NCI-H524 treated with DMSO at 0.1 percent for 48 hours (cell line): ENCODE results near the gene CPVL.

ENCODE experiments used
- DNase-seq: peaks from one replicate; lab custom pipeline; 2025; lab: John Stamatoyannopoulos, UW

Gene CPVL

DNA sequence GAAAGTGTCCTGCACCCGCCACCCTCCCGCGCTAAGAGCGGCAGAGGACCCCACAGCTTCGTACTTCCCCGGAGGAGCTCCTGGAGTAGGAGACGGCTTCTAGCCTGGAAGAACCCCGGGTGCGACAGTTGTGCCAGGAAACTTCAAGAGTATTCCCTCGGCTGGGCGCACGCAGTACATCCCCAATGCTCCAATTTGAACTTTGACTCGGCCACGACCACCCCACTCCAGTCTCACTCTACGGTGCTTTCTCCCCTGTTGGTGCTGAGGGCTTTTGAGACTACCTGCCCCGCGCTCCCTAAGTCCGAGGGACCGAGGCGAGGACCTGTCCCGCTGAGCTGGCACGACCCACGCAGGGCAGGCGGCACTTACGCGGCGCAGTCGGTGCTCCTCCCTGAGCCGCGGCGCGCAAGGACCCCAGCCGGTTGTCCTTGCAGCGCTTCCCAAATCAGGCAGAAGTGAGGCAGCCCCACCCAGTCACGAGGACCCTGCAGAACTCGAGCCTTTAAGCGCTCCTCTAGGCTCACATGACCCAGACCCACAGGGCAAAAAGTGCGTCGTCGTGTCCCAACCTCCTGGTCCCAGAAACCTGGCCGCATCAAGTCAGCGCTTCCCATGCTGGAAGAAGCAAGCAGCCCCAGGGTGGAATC lies at the start of gene CPVL:
TSS of gene CPVL (minus strand) at position 481 of the 650 bp plus-strand sequence. CDS start 25,476 bp downstream, outside the sequence.
- no peak for DNase-seq

DNA sequence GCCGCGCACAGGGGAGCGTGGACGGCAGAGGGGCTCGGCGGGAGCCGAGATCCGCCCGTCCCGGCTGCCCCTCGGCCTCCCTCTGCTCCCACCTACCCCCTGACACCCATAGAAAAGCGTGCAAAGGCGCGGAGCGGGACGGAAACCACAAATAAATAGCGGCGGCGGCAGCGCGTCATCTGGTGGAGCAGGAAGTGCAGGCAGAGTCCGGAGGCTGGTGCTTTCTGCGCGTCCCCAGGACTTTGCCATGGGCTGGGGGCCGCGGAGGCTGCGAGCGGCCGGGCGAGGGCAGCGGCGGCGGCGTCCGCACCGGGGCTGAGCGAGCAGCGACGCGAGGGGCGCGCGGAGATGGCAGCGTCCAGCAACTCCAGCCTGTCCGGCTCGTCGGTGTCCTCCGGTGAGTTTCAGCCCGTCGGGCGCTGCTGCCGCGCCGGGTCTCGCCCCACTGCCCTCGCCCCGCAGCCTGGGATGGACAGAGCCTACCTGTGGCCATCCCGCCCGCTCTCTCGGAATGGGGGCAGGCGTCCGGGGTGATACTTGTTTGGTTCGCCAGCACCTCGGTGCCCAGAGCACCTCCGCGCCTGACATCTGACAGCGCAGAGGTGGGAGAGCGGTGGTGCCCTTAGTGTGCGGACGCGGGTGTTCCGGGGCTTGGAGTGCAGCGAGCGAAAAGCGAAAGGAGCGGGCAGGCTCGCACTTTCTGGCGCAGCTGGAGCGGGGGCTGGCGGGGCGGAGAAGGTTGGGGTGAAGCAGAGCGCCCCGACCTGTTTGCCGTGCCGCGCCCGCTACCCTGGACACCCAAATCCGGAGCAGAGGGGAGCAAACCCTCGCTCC lies 48.5 kb upstream of the CPVL start, which contains the start of gene CHN2:
TSS of gene CHN2 (plus strand) at position 182 of the 834 bp plus-strand sequence.
- DNase-seq: no peak

DNA sequence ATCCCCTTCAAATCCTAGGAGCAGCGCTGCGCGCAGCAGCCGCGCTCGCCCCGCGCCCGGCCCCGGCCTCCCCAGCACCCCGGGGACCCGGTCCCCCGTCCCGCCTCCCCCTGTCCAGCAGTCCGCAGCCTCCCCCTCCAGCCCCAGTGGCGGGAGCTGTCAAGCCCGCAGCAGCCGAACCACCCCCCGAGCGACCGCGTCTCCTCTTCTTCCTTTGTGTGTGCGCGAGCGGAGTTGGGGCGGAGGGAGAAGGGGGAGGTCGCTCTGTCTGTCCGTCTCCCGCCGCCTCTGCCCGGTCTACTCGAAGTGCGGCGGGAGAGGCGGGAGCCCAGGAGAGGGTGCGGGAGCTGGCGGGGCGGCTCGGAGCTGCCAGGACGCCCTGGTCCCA lies 47.9 kb upstream of the CPVL start:
- DNase-seq: no peak

DNA sequence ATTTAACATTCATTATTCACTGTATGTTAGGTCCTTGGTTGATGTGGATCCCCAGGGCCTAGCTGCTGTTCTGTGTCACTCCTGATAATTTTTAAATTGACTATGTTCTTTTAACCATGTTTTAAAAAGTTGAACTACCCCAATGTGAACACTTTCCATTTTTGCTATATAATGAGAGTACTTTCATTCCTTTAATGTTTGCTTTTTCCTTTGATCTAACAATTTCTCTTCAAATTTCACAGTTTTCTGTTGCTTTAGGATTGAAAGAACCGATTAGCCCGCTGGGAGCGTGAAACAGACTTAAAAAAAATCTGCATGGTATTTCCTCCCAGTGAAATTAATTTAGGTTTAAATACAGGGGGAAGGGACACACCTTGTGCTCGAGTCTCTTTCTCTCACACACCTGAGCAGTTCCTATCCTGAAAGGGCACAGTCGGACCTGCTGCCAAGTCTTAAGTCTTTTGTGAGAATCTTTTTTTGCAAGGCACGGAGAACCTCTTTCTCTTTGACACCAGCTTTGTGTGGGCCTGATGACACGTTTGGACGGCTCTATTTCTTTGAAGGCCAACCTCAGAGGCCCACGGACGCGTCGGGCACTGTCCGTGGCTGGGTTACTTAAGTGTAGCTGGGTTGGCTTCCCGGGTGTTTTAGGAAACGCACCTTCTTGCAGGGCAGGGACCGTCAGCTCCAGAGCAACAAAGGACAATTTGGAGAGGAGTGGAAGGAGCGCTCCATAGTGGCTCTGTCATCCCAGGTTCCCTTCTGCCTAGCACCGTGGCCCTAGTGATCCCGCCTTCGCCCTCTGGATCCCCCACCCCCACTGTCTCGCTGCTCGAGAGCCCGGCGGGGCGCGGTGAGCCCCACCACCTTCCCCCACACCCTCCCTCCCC lies 47.2 kb upstream of the CPVL start:
- DNase-seq: no peak

DNA sequence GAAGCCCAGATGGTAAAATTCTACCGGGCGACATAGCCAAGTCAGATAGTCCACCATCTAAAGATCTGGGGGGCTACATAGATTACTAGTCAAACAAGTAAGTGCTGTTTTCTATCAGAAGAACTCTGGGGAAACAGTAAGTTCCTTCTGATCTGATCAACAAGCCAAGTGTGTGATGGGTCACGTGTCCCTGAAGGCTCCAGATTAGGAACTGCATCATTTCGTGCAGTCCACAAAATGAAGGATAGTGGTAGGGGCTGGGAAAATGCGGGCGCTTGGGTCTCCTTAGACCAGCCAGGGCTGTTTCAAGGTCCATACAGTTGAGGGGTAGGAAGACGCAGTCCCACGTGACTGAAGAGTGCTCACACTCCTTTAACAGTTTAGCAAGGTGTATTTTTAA lies 46.5 kb upstream of the CPVL start:
- no peak for DNase-seq

DNA sequence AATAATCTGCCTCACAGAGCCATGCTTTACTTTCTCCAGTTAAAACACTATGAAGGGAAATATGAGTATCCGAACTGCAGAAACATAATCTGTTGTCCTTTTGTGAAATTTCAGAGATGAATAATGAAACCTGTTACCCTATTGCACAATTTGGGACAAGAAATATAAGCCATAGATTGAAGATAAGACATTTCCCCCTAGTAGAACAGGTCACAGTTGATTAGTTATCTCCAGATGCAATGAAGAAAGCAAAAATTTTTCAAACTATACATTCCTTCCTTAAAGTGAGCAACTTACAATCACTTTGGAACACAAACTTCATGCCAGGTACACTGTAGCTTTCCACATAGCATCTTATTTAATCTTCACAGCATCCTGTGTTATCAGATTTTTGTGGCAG lies 46.0 kb upstream of the CPVL start:
- DNase-seq: no peak

DNA sequence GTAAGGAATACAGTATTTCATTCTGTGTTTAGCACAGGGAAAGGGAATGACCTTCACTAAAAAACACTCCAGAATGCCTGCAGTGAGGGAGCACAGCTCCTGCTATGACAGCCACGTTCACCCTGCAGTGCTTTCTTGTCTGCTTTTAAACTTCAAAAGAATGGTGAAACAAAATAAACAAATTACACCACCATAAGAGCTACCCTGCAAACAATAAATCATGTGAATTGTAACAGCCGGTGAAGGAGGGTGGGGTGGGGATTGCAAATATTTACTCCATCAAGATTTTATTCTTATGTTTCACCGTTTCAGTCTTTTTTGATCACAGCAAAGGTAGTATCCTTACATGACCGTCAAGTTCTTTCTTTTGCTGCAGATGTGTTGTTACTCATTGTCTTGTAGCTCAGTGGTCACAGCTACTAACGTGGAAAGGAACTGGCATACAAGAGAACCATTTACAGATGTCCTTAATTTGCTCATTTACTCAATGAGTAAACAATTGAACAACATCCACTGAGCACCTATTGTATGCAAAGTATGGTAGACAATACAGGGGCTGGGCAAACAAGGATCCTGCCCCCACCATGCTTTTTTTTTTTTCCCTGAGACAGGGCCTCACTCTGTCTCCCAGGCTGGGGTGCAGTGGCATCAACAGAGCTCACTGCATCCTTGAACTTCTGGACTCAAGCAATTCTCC lies 44.2 kb upstream of the CPVL start:
- DNase-seq: no peak

DNA sequence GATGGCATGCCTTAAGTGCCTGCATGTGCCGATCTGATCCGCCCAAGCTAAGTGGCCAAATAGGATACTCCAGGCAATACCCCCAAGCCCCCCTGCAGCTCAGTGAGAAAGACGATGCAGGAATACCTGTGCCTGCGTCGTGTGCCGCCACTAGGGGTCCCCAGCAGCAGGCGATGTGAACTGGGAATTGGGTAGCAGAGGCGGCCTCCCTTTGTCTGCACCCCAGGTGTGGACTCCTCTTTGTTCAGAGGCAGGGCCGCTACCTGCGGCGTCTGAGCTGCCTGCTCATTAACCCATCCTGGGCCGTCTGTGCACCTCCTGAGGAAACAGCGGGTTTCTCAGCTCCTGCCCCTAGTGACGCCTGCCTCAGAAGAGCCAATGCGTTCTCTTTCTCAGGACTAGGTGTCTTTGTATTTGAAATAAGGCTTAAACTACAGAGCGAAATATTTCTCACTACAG lies 43.4 kb upstream of the CPVL start:
- DNase-seq: no peak

DNA sequence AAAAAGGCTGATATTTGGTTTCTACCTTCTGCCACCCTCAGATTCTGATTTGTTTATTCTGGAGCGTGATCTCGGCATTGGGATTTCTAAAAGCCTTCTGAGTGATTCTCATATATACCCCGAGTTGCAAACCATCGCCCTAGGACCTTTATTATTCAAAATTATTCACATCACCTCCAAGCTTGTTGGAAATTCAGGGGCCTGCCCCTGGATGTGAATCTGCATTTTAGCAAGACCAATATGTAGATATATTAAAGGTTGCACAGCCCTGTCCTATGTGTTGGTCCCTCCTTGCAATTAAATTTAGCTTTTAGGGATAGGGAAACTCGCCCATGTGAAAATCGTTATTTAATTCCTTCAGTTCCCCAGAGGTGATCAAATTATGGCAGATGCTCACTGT lies 39.3 kb upstream of the CPVL start:
- no peak for DNase-seq

DNA sequence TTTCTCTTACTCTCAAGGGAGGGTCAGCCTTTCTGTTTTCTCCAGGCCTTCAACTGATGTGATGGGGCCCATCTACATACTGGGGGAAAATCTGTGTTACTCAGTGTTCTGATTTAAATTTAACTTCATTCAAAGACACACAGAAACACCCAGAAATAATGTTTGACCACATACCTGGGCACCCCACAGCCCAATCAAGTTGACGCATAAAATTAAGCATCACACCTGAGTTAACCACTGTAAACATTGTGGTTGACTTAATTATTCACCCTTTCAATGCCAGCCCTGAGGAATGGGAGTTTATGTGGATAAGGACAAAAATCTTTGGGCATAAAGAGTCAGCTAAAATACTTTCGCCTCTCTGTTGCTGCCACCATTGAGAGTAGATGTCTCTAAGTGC lies 38.3 kb upstream of the CPVL start:
- no peak for DNase-seq

DNA sequence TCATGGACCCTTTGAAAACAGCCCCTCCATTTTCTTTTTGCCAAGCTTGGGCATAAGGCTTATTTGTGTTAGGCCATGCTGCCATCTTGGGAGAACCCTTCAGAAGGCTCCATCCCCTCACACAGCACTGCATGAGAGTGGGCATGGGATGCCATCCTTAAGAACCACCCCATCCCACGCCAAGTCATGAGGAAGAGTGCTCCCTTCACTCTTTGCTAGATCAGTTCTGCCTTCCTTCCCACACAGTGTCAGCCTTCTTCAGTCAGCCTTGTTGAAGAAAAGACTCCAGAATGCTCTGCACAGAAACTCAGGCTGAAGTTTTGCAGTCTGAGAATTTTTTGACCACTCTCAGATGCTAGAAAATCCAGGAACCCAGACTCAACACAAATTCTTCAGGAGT lies 32.8 kb upstream of the CPVL start:
- DNase-seq: no peak

DNA sequence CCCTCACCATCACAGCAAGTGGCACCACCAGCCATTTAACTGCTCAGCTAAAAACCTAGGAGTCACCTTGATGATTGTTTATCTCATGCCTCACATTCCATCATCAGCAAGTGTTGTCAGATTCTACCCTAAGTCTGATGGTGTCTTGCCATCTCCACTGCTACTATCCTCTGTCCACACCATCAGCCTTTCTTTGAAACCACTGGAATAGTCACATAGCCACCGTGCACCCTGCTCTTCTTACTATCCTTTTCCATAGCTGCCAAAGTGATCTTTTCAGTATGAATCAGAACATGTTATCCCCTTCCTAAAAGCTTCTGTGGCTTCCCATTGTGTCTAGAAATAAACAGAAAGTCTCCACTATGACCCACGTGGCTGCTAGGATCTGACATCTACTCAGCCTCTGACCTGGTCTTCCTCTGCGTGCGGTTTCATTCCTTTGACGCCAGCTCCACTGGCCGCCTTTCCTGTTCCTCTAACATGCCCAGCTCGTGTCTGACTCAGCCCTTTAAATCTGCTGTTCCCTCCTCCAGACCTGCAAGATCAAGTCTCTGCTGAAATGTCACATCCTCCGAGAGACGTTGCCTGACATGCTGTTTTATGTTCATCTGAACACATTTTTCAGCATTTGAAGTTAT lies 31.7 kb upstream of the CPVL start:
- DNase-seq: no peak

DNA sequence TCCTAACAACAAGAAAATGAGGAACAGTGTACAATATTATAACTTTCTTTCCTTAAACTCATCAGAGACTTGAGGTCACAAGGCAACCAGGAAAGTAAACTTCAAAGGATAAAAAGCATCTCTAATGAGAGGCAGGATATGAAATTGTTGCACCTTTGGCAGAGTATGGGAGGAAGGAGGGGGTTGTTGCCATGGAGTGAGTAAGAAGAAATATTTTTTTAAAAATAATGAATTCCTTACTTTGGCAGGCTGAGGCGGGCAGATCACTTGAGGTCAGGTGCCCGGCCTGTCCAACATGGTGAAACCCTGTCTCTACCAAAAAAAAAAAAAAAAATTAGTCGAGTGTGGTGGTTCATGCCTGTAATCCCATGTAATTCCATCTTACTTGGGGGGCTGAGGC lies 27.1 kb upstream of the CPVL start:
- DNase-seq: no peak

DNA sequence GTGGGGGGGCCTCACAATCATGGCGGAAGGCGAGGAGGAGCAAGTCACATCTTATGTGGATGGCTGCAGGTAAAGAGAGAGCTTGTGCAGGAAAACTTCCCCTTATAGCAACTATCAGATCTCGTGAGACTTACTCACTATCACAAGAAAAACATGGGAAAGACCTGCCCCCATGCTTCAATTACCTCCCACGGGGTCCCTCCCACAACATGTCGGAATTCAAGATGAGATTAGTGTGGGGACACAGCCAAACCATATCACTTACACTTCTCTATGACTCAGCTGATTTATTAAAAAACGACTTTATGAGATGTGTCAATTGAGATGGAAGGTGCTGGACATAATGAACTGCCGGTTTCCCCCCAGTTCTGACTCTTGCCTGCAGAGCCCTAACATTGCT lies 24.4 kb upstream of the CPVL start:
- DNase-seq: no peak

DNA sequence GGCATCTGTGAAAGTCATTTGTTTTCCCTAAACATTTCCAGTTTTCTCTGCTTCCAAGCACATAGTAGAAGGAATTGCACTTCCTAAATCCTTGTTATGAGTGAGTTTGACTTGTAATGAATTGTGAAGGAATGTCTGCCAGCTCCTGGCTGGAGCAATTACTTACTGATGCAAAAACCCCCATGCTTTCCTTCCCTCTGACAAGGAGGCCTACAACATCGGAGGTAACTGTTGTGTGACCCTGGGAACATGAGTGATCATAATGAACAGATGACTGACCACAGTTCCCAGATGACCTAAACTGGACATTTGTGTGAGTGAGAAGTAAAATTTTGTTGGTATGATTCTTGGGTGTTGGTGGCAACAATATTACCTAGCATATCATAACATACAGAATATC lies 21.4 kb upstream of the CPVL start:
- no peak for DNase-seq

DNA sequence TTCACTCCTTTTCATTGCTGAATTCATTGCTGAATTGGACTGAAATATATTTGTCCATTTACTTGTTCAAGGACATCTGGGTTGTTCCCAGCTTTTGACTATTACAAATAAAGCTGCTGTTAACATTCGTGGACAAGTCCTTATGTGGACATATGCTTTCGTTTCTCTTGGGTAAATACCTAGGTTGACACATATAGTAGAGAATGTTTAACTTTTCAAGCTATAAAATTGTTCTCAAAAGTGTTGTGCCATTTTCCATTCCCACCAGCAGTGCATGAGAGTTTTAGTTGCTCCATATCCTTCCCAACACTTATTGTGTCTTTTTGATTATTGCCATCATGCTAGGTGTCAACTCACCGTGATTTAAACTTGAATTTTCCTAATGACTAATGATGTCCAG lies 17.5 kb upstream of the CPVL start:
- DNase-seq: no peak

DNA sequence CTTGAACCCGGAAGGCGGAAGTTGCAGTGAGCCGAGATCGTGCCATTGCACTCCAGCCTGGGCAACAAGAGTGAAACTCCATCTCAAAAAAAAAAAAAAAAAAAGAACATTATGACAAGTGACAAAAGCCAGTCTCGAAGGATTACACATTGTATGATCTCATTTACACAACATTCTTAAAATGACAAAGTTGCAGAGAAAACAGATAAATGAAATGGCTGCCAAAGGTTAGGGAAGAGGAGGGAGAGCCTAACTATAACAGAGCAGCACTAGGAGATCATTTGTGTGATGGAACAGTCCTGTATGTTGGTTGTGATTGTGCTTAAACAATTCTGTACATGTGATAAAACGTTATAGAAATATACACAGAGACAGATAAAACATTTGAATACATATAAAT lies 16.2 kb upstream of the CPVL start:
- DNase-seq: no peak

DNA sequence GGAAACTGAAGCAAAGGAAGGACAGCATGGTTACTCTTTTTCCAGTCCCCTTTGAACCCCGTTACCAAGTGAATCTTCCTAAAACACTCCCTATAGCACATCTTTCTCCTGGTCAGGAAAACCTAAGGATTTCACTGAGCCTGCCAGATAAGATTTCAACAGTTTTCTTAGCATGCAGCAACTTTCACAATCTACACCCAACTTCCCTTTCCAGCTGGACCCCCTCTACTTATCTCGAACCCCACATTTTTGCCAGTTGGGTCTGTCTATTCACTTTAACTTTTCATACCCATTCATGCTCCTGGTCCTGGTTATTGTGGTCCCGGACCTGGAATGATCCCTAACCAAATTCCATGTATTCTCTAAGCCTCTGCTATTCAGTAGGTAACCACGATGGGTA lies 14.9 kb upstream of the CPVL start:
- DNase-seq: no peak

DNA sequence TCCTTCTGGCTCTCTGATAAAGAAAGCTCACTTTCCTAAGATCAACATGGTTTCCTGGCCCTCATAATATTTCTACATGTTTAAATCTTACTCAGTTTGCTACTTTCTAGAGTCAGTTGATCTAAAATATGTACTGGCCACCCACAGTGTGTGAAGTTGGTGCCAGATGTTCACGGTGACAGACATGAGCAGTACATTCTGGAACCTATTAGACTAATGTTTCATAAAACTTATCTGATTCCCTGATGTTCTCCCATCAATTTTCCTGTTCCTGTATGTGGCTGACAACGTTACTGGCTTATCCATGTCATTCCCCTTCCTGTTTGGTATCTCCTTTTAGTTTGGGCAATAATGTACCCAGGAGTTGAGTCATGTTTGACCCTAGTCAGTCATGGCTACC lies 13.7 kb upstream of the CPVL start:
- no peak for DNase-seq

DNA sequence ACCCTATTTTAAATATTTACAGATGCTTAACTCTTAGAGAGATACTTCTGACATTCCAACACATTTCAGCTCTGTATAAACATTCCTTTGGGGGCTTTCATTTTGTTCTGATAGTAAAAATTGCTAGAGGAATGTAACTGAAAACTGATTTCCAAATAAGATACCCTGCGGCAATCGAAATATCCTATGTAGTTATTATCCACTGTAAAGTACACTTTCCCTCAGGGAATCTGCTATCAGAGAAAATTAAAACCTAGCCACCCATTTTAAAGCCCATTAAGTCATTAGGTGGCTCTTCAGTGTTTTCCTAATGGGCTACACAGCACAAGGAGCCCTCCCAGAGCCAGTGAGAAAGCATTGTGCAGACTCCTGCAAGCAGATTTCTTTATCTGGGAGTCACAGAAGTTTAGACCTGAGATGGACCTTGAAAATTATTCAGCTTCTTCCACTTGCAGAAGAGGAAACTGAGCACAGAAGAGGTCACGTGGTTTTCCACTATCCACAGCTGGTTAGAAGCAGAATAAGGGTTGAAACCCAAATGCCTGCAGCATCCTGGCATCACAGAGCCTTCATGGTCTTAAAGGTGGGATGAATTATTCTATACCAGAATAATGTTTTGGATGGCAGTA lies 12.6 kb upstream of the CPVL start:
- DNase-seq: no peak

DNA sequence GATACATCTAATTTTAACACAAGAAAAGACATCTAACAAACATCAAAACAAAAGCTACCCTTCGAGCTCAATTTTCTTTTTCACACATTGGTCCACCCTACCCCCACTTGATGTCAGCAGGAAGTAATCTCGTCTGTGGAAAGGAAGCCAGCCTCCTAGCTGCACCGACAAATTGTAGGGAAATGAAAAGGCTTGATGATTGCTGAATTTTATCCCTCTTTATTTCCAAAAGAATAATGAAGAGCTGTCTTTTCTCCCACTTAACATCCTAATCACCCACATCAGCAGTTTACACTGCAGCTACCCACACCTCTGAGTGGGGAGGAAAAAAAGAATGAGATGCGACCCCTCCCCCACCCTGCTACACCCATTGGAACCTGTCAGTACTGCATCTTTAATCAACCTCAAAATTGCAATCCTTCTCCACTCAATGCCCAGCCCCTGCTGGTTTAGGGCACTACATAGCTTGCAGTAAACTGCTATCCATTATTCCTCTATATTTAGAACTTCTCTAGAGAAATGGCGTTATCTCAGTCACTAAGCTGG lies 10.6 kb upstream of the CPVL start:
- DNase-seq: no peak
